Measurements from ENCODE around the gene RNF214.
"Not testable (repeated sequence)": the region's sequence is repeated elsewhere in the genome, so short reads cannot be mapped to it uniquely, and the experiment has no call there.

The RNF214 gene

GRCh38 chr11:117230999-117231841, 1.3 kb upstream of the RNF214 start:
- no peak for DNase-seq (ENCODE audit: low read depth)

- no peak for DNase-seq (ENCODE audit: low read depth)
Measured at GRCh38 chr11:117231842-117232091, 704 bp upstream of the RNF214 start, which contains the start of gene PCSK7. Gene PCSK7, minus strand, starts transcription at chr11:117232073. Its CDS starts 2,229 bp downstream, at chr11:117229844.

- no peak for DNase-seq (ENCODE audit: low read depth)
Measured at GRCh38 chr11:117232911-117233409, 489 bp downstream of the RNF214 start.

GRCh38 chr11:117238221-117238620, 5.8 kb downstream of the RNF214 start:
- DNase-seq (ENCODE audit: low read depth), result no peak

- no peak for DNase-seq (ENCODE audit: low read depth)
Measured at GRCh38 chr11:117239295-117239694, 6.8 kb downstream of the RNF214 start.

- no peak for DNase-seq (ENCODE audit: low read depth)
Measured at GRCh38 chr11:117248341-117248740, 15.9 kb downstream of the RNF214 start.

GRCh38 chr11:117249571-117249970, 17.1 kb downstream of the RNF214 start:
- no peak for DNase-seq (ENCODE audit: low read depth)

GRCh38 chr11:117251506-117251905, 19.0 kb downstream of the RNF214 start:
- DNase-seq (ENCODE audit: low read depth), result no peak

GRCh38 chr11:117255966-117256365, 23.5 kb downstream of the RNF214 start:
- DNase-seq (ENCODE audit: low read depth), result no peak

GRCh38 chr11:117256573-117256972, 24.1 kb downstream of the RNF214 start:
- no peak for DNase-seq (ENCODE audit: low read depth)

- no peak for DNase-seq (ENCODE audit: low read depth)
Measured at GRCh38 chr11:117258576-117258975, 26.1 kb downstream of the RNF214 start.

GRCh38 chr11:117259417-117259816, 26.9 kb downstream of the RNF214 start:
- no peak for DNase-seq (ENCODE audit: low read depth)

- not testable (repeated sequence) for DNase-seq (ENCODE audit: low read depth)
Measured at GRCh38 chr11:117264624-117265323, 32.3 kb downstream of the RNF214 start.

- DNase-seq (ENCODE audit: low read depth), result no peak
Measured at GRCh38 chr11:117265745-117266144, 33.3 kb downstream of the RNF214 start.

GRCh38 chr11:117269856-117270255, 37.4 kb downstream of the RNF214 start:
- no peak for DNase-seq (ENCODE audit: low read depth)

- no peak for DNase-seq (ENCODE audit: low read depth)
Measured at GRCh38 chr11:117271208-117271607, 38.7 kb downstream of the RNF214 start.

GRCh38 chr11:117272175-117272574, 39.7 kb downstream of the RNF214 start:
- DNase-seq (ENCODE audit: low read depth), result not testable (repeated sequence)

- no peak for DNase-seq (ENCODE audit: low read depth)
Measured at GRCh38 chr11:117273550-117274289, 41.2 kb downstream of the RNF214 start.

- no peak for DNase-seq (ENCODE audit: low read depth)
Measured at GRCh38 chr11:117278347-117278746, 45.9 kb downstream of the RNF214 start.

- DNase-seq (ENCODE audit: low read depth), result no peak
Measured at GRCh38 chr11:117279711-117280376, 47.4 kb downstream of the RNF214 start.

- DNase-seq (ENCODE audit: low read depth), result no peak
Measured at GRCh38 chr11:117281159-117281558, 48.7 kb downstream of the RNF214 start.

GRCh38 chr11:117281869-117282268, 49.4 kb downstream of the RNF214 start:
- DNase-seq (ENCODE audit: low read depth), result no peak
